Retinal pigment epithelial cell (primary cell): ENCODE data around the gene CFAP410.

Experiments
- DNase-seq: peaks from one replicate; pipeline ENCODE4 v3.0.0-alpha.2; 2010; ENCODE audit warnings: low read depth
- H3K4me3 ChIP-seq: 2 replicates; pipeline ENCODE4 v1.5.1; 2011; ENCODE audit warnings: mild to moderate bottlenecking, low read length, control low read depth, moderate library complexity
- CTCF ChIP-seq: conservative IDR thresholded peaks from 2 replicates; pipeline ENCODE4 v1.5.1; 2011; ENCODE audit warnings: low read depth, low read length, control low read depth, inconsistent platforms

Gene CFAP410

DNA sequence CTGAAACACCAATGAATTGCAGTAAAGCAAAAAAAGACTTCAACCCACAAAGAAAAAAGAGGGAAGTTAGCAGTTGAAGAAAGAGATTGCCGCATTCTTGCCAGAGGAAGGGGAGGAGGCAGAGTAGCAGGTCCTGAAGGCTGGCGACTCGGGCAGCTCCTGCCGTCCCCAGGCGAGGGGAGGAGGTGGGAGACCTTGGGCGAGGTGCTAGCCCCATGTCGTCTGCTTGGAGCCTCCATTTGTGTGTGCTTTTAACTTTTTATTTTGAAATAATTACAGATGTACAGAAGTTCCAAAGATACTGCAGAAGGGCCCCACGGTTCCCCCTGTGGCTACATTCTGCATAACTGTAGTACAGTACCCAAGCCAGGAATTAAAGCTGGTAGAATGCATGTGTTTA lies 21.0 kb upstream of the CFAP410 start:
- DNase-seq: no peak
- TF ChIP-seq CTCF: peak; percentile 10
- H3K4me3 ChIP-seq: no peak overlapping the region

DNA sequence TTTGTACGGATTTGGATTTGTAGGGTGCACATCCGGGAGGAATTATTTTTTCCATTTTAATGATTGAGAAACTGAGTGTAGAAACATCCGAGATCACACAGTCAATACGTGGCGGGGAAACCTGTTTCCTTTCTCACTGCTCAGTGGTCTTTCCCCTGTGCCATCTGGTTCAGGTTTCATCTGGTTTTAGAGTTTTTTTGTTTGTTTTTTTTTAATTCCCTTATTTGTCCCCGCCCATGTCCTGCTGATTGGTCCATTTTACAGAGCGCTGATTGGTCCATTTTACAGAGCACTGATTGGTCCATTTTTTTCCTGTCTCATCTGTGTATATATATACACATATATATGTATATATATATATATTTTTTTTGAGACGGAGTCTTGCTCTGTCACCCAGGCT lies 20.2 kb upstream of the CFAP410 start:
- no peak overlapping the region for H3K4me3 ChIP-seq
- TF ChIP-seq CTCF: no peak
- DNase-seq: no peak

- no peak for DNase-seq
- no peak overlapping the region for H3K4me3 ChIP-seq
- TF ChIP-seq CTCF: no peak
These were observed 18.1 kb upstream of the CFAP410 start for GRCh38 chr21:44357064-44357837.

GRCh38 chr21:44356636-44357035 lies 17.4 kb upstream of the CFAP410 start:
- H3K4me3 ChIP-seq: no peak overlapping the region
- TF ChIP-seq CTCF: no peak
- no peak for DNase-seq

- TF ChIP-seq CTCF: no peak
- no peak for DNase-seq
- no peak overlapping the region for H3K4me3 ChIP-seq
These were observed 17.0 kb upstream of the CFAP410 start for GRCh38 chr21:44356160-44356559.

DNA sequence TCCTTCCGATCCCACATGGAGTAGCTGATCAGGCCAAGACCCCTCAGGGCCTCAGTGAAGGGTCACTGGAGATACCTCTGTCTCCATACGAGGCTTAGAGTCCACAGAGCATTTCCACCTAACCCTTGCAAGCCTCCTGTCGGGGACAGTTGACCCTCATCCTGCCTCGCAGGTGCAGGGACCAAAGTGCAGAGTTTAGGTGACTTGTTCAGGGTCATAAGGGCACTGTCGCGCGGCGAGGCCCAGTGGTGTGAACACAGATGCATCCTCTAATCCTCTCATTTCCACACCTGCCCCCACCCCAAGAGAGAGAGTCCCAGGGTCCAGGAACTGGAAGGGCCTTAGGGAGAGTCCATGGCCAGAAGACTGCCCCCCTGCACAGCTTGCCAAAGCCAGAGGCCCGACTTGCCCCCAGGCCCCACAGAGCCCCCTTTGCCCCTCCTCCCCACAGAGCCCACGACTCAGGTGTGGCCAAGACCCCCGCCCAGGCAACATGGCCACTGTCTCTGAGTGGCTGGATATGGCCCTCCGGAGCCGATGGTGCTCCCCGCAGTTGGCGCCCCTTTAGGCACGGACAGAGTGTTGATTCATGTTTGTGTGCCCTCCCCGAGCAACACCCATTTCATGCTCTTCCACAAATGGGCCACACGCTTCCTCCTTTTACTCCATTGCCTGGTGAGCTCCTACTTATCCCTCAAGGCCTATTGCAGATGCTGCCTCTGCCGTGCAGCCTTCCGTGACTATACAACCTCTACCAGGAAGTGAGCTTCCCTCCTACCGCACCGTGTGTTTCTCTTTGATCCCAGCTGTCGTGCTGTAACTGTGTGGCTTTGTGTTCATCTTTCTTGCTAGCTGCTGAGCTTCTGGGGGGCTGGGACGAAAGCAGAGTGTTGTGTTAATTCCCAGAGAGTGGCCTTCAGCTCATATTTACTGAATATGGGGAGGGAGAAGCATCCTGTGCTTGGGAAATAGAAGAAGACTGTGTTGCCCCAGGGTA lies 15.9 kb upstream of the CFAP410 start:
- no peak overlapping the region for H3K4me3 ChIP-seq
- TF ChIP-seq CTCF: no peak
- no peak for DNase-seq
